Right atrium auricular region (tissue), 2 donors: ENCODE results near the gene KRT35. TPM values are rescaled to one million over a fixed set of nuclear protein-coding genes. Genes with fewer than 3 reads are reported as not detected.

Experiments used
- DNase-seq: peaks from one replicate; pipeline ENCODE4 v3.0.0-alpha.2; 2019; ENCODE audit warnings: low spot score
- H3K27ac ChIP-seq, 2 donors: fragments of 200-600 bp; sonication (generic); 1 replicate in 1 of 2; 2 replicates in 1 of 2; pipeline ENCODE4 v1.5.1; 2016 to 2019
- H3K27me3 ChIP-seq, 2 donors: fragments of 200-600 bp; sonication (generic); one replicate each; pipeline versions ENCODE4 v1.5.1 to v1.6.0; 2017 to 2019
- H3K36me3 ChIP-seq: fragments of 200-600 bp; sonication (generic); one replicate; pipeline ENCODE4 v1.5.1; 2016
- H3K4me1 ChIP-seq, 2 donors: fragments of 200-600 bp; sonication (generic); one replicate each; pipeline versions ENCODE4 v1.5.1 to v1.6.0; 2017 to 2019
- H3K4me3 ChIP-seq, 2 donors: fragments of 200-600 bp; sonication (generic); 1 replicate in 1 of 2; 2 replicates in 1 of 2; pipeline ENCODE4 v1.5.1; 2017 to 2019; ENCODE audit warnings: mild to moderate bottlenecking in 1 of 2, moderate library complexity in 1 of 2
- H3K9me3 ChIP-seq, 2 donors: fragments of 200-600 bp; sonication (generic); one replicate each; pipeline ENCODE4 v1.5.1; 2019
- CTCF ChIP-seq, 2 donors: fragments of 200-600 bp; sonication (generic); IDR thresholded peaks; one replicate each; pipeline ENCODE4 v1.5.1; 2019; ENCODE audit warnings: antibody characterized with exemption in 2 of 2
- total RNA-seq, 2 donors: library from RNA; depleted of rRNA; stranded (reverse); fragments of >200 nt; gene quantifications; one replicate each; pipeline ENCODE4 v1.1.0, GENCODE V29; 2016

Gene KRT35
- total RNA-seq, 2 donors from 2014 or later: not detected

GRCh38 chr17:41476866-41477815 lies 3.8 kb downstream of the KRT35 start:
- H3K4me3 ChIP-seq: no peak overlapping the region
- no peak overlapping the region for H3K27ac ChIP-seq
- TF ChIP-seq CTCF (IDR thresholded peaks at IDR 0.05): no peak
- H3K9me3 ChIP-seq: peaks cover 0 to 3% of the 10 kb centered on the region in 2 donors
- H3K36me3 ChIP-seq: no peaks in the 10 kb centered on the region
- no peak for DNase-seq
- H3K4me1 ChIP-seq: no peaks in the 10 kb centered on the region
- no peaks in the 10 kb centered on the region for H3K27me3 ChIP-seq

- Histone ChIP-seq H3K27ac (no peak overlapping the region), H3K9me3 (peaks cover 0 to 14% of the 10 kb centered on the region in 2 donors)
Observed at GRCh38 chr17:41475421-41475820, 5.5 kb downstream of the KRT35 start.

GRCh38 chr17:41474863-41475262 lies 6.1 kb downstream of the KRT35 start:
- no peaks in the 10 kb centered on the region for H3K27me3 ChIP-seq
- no peak for DNase-seq
- TF ChIP-seq CTCF (IDR thresholded peaks at IDR 0.05): no peak
- H3K9me3 ChIP-seq: peaks cover 0 to 14% of the 10 kb centered on the region in 2 donors
- no peaks in the 10 kb centered on the region for H3K4me1 ChIP-seq
- H3K4me3 ChIP-seq: no peak overlapping the region
- no peak overlapping the region for H3K27ac ChIP-seq
- H3K36me3 ChIP-seq: no peaks in the 10 kb centered on the region

More at GRCh38 chr17:41475421-41475820, 5.5 kb downstream of the KRT35 start:
- no peaks in the 10 kb centered on the region for H3K27me3 ChIP-seq
- no peak overlapping the region for H3K4me3 ChIP-seq
- no peaks in the 10 kb centered on the region for H3K36me3 ChIP-seq
- no peaks in the 10 kb centered on the region for H3K4me1 ChIP-seq
- TF ChIP-seq CTCF (IDR thresholded peaks at IDR 0.05): no peak
- DNase-seq: no peak

DNA sequence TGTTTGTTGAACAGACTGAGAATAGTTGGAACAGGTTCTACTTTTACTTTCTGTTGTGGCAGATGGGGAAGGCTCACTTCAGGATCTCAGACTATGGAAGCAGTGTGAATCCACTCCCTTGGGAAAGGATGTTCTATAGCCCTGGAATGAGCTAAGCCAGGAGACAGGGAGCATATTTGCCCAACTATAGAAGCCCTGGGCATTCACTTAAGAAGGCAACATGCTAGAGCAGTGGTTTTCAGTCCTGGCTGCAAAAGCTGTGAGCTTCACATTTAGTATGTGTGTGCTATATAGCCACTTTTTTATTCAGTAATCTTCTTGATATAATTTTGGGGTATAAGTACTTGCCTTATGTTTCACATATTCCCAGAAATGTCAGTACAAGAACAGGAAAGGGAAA lies 12.6 kb downstream of the KRT35 start:
- DNase-seq: no peak
- Histone ChIP-seq H3K27me3 (no peaks in the 10 kb centered on the region), H3K9me3 (peaks cover 0 to 33% of the 10 kb centered on the region in 2 donors), H3K4me1 (peaks cover 0 to 7% of the 10 kb centered on the region in 2 donors), H3K27ac (no peak overlapping the region), H3K36me3 (no peaks in the 10 kb centered on the region), H3K4me3 (no peak overlapping the region)
- TF ChIP-seq CTCF (IDR thresholded peaks at IDR 0.05): no peak

- Histone ChIP-seq H3K27me3 (no peaks in the 10 kb centered on the region), H3K9me3 (peaks cover 0 to 33% of the 10 kb centered on the region in 2 donors), H3K27ac (no peak overlapping the region), H3K36me3 (no peaks in the 10 kb centered on the region), H3K4me3 (no peak overlapping the region), H3K4me1 (peaks cover 0 to 7% of the 10 kb centered on the region in 2 donors)
- no peak for TF ChIP-seq CTCF (IDR thresholded peaks at IDR 0.05)
- no peak for DNase-seq
Observed at GRCh38 chr17:41467561-41467960, 13.4 kb downstream of the KRT35 start.
